ENCODE results near the gene ZBTB42. TPM values are rescaled to one million over a fixed set of nuclear protein-coding genes. Genes with fewer than 3 reads are reported as not detected.
A peak's percentile ranks its signal among the peaks of the same experiment; 100 is the strongest.

Gene ZBTB42
- total RNA-seq, 1 experiment from 2014 or later = 1.4 TPM

GRCh38 chr14:104752735-104753527, 48.0 kb upstream of the ZBTB42 start, which contains the start of gene SIVA1:
Gene SIVA1 (plus strand): TSS chr14:104753147. CDS start chr14:104753202, 55 bp downstream.
- no peak for TF ChIP-seq EZH2 (IDR thresholded peaks at IDR 0.05; ENCODE audit: borderline replicate concordance, low read depth, low read length, poor library complexity, severe bottlenecking)
- TF ChIP-seq, protein P1, sequence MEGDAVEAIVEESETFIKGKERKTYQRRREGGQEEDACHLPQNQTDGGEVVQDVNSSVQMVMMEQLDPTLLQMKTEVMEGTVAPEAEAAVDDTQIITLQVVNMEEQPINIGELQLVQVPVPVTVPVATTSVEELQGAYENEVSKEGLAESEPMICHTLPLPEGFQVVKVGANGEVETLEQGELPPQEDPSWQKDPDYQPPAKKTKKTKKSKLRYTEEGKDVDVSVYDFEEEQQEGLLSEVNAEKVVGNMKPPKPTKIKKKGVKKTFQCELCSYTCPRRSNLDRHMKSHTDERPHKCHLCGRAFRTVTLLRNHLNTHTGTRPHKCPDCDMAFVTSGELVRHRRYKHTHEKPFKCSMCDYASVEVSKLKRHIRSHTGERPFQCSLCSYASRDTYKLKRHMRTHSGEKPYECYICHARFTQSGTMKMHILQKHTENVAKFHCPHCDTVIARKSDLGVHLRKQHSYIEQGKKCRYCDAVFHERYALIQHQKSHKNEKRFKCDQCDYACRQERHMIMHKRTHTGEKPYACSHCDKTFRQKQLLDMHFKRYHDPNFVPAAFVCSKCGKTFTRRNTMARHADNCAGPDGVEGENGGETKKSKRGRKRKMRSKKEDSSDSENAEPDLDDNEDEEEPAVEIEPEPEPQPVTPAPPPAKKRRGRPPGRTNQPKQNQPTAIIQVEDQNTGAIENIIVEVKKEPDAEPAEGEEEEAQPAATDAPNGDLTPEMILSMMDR (conservative IDR thresholded peaks at IDR 0.05; ENCODE audit: low read depth, low read length) = no peak
- DNase-seq (ENCODE audit: low spot score) = peak; percentile 100
- Histone ChIP-seq H3K9me3 (ENCODE audit: low read depth, low read length, poor library complexity, severe bottlenecking) (no peaks in the 10 kb centered on the region), H3K36me3 (ENCODE audit: insufficient read depth, low read length, poor library complexity, severe bottlenecking) (peaks cover 15% of the 10 kb centered on the region), H3K4me3 (ENCODE audit: low read depth, low read length, poor library complexity, severe bottlenecking) (peak within 1 kb of the TSS; percentile 100), H3K4me1 (ENCODE audit: insufficient read depth, low read length, poor library complexity, severe bottlenecking) (peaks cover 8% of the 10 kb centered on the region), H3K27ac (ENCODE audit: low read depth, low read length, poor library complexity, severe bottlenecking) (peak within 1 kb of the TSS; percentile 97), H3K27me3 (replicated peaks; ENCODE audit: insufficient read depth, low read depth, low read length, poor library complexity) (no peaks in the 10 kb centered on the region)
- POLR2A ChIA-PET (ENCODE audit: low non-redundant PET) = interaction anchor here (0.6 to 1.1 kb wide), 5 partner anchors 12 to 934 kb away, joined by 3 to 5 read pairs (median 3); no protein-coding TSS in a partner anchor
- CTCF ChIA-PET = interaction anchor here (1.0 to 1.5 kb wide), 2 partner anchors 16 to 18 kb away, joined by 4 to 5 read pairs; no protein-coding TSS in a partner anchor
- intact Hi-C loops (cut with micrococcal nuclease; ENCODE audit: unreplicated experiment) = no loop called here
- no TSS peak for BruUV-seq (replicated peaks)

- H3K36me3 ChIP-seq (ENCODE audit: insufficient read depth, low read length, poor library complexity, severe bottlenecking) = peaks cover 17% of the 10 kb centered on the region
- intact Hi-C loops (cut with micrococcal nuclease; ENCODE audit: unreplicated experiment) = no loop called here
- H3K27me3 ChIP-seq (replicated peaks; ENCODE audit: insufficient read depth, low read depth, low read length, poor library complexity) = no peaks in the 10 kb centered on the region
- TF ChIP-seq, protein P1 (conservative IDR thresholded peaks at IDR 0.05; ENCODE audit: low read depth, low read length) = no peak
- no peak for TF ChIP-seq EZH2 (IDR thresholded peaks at IDR 0.05; ENCODE audit: borderline replicate concordance, low read depth, low read length, poor library complexity, severe bottlenecking)
- H3K9me3 ChIP-seq (ENCODE audit: low read depth, low read length, poor library complexity, severe bottlenecking) = no peaks in the 10 kb centered on the region
- POLR2A ChIA-PET (ENCODE audit: low non-redundant PET) = no interaction called here
- peak overlapping the region; percentile 100 for H3K4me3 ChIP-seq (ENCODE audit: low read depth, low read length, poor library complexity, severe bottlenecking)
- no peak for DNase-seq (ENCODE audit: low spot score)
- BruUV-seq (replicated peaks) = no TSS peak
- peak overlapping the region; percentile 97 for H3K27ac ChIP-seq (ENCODE audit: low read depth, low read length, poor library complexity, severe bottlenecking)
- peaks cover 8% of the 10 kb centered on the region for H3K4me1 ChIP-seq (ENCODE audit: insufficient read depth, low read length, poor library complexity, severe bottlenecking)
- CTCF ChIA-PET = interaction anchor here (1.5 kb wide), 1 partner anchor 17 kb away, joined by 5 read pairs; no protein-coding TSS in a partner anchor
Observed at GRCh38 chr14:104753528-104754212, 47.2 kb upstream of the ZBTB42 start.

DNA sequence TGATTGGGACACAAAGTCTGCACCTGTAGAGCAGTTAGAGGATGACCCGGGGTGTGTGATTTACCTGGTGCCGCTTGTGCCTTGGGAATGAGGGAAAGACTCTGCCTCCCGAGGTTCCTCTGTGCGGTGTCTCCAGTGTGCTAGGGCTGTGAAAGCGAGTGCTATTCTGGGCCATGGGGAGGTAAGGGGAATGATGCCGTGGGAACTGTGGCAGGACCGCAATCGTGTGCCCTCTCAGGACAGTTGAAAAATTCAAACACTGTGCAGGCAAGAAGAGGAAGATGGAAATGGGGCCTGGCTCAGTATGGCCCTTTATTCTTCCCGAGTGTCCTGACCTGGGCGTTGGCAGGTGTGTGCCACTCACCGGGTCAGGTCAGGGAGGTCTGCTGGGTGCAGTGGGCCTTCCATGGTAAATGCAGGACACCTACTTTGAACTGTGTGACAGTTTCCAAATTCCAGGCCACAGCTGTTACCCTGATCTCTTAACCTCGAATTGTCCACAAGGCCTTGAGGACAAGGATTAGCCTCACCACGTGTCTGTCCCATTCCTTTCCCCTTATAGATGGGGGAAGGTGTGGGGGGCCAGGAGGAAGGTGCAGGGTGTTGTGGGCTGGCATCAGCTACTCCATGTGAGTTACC, 46.6 kb upstream of the ZBTB42 start:
- TSS peak; percentile 56 for BruUV-seq (replicated peaks)
- ChIA-PET CTCF (no interaction called here), POLR2A (ENCODE audit: low non-redundant PET) (no interaction called here)
- peak overlapping the region; percentile 100 for H3K4me3 ChIP-seq (ENCODE audit: low read depth, low read length, poor library complexity, severe bottlenecking)
- no peaks in the 10 kb centered on the region for H3K27me3 ChIP-seq (replicated peaks; ENCODE audit: insufficient read depth, low read depth, low read length, poor library complexity)
- DNase-seq (ENCODE audit: low spot score) = no peak
- H3K9me3 ChIP-seq (ENCODE audit: low read depth, low read length, poor library complexity, severe bottlenecking) = no peaks in the 10 kb centered on the region
- peak overlapping the region; percentile 97 for H3K27ac ChIP-seq (ENCODE audit: low read depth, low read length, poor library complexity, severe bottlenecking)
- TF ChIP-seq, protein P1 (conservative IDR thresholded peaks at IDR 0.05; ENCODE audit: low read depth, low read length) = no peak
- no peak for TF ChIP-seq EZH2 (IDR thresholded peaks at IDR 0.05; ENCODE audit: borderline replicate concordance, low read depth, low read length, poor library complexity, severe bottlenecking)
- intact Hi-C loops (cut with micrococcal nuclease; ENCODE audit: unreplicated experiment) = no loop called here
- H3K36me3 ChIP-seq (ENCODE audit: insufficient read depth, low read length, poor library complexity, severe bottlenecking) = peaks cover 20% of the 10 kb centered on the region
- H3K4me1 ChIP-seq (ENCODE audit: insufficient read depth, low read length, poor library complexity, severe bottlenecking) = peaks cover 8% of the 10 kb centered on the region
